Hepatocyte (in vitro differentiated cells): ENCODE data around the gene ASTN2. TPM values are rescaled to one million over a fixed set of nuclear protein-coding genes. Genes with fewer than 3 reads are reported as not detected.

ENCODE experiments used
- DNase-seq: peaks from one replicate; pipeline ENCODE4 v3.0.0-alpha.2; 2016; ENCODE audit warnings: low spot score
- H2AFZ ChIP-seq: fragments of 200-600 bp; sonication (generic); 2 replicates; pipeline ENCODE4 v1.6.0; 2016; ENCODE audit warnings: antibody characterized with exemption, mild to moderate bottlenecking
- H3K27ac ChIP-seq: fragments of 200-600 bp; sonication (generic); 2 replicates; pipeline ENCODE4 v1.5.1; 2016; ENCODE audit warnings: mild to moderate bottlenecking
- H3K27me3 ChIP-seq: fragments of 200-600 bp; sonication (generic); 2 replicates; pipeline ENCODE4 v1.6.1; 2016
- H3K36me3 ChIP-seq: fragments of 200-600 bp; sonication (generic); replicated peaks from 2 replicates; pipeline ENCODE4 v1.5.1; 2016; ENCODE audit warnings: low read depth; ENCODE audit not compliant: insufficient read depth
- H3K4me1 ChIP-seq: fragments of 200-600 bp; sonication (generic); 2 replicates; pipeline ENCODE4 v1.5.1; 2016; ENCODE audit warnings: mild to moderate bottlenecking, moderate library complexity; ENCODE audit not compliant: insufficient read depth
- H3K4me2 ChIP-seq: fragments of 200-600 bp; sonication (generic); 2 replicates; pipeline ENCODE4 v1.6.0; 2016
- H3K4me3 ChIP-seq: fragments of 200-600 bp; sonication (generic); 2 replicates; pipeline ENCODE4 v1.5.1; 2016; ENCODE audit warnings: mild to moderate bottlenecking
- H3K79me2 ChIP-seq: fragments of 200-600 bp; sonication (generic); 2 replicates; pipeline ENCODE4 v1.6.0; 2017; ENCODE audit warnings: mild to moderate bottlenecking
- H3K9me2 ChIP-seq: fragments of 200-600 bp; sonication (generic); replicated peaks from 2 replicates; pipeline ENCODE4 v1.6.0; 2017; ENCODE audit warnings: mild to moderate bottlenecking; ENCODE audit not compliant: insufficient read depth
- H3K9me3 ChIP-seq: fragments of 200-600 bp; sonication (generic); 2 replicates; pipeline ENCODE4 v1.5.1; 2016; ENCODE audit warnings: low read depth, mild to moderate bottlenecking
- H4K20me1 ChIP-seq: fragments of 200-600 bp; sonication (generic); 2 replicates; pipeline ENCODE4 v1.6.0; 2016; ENCODE audit warnings: mild to moderate bottlenecking; ENCODE audit not compliant: insufficient read depth, poor library complexity, severe bottlenecking
- EZH2 ChIP-seq: fragments of 200-600 bp; sonication (generic); IDR thresholded peaks from 2 replicates; pipeline ENCODE4 v1.6.1; 2016; ENCODE audit warnings: antibody characterized with exemption, mild to moderate bottlenecking, borderline replicate concordance
- EZH2phosphoT487 ChIP-seq: fragments of 200-600 bp; sonication (generic); IDR thresholded peaks from one replicate; pipeline ENCODE4 v1.6.1; 2018; ENCODE audit warnings: antibody characterized with exemption, mild to moderate bottlenecking, low read depth, moderate library complexity; ENCODE audit not compliant: unreplicated experiment, severe bottlenecking
- WGBS: methylation state at CpG from one replicate; pipeline ENCODE4 v1.1.6; 2016; ENCODE audit warnings: low lambda C conversion rate; ENCODE audit errors: missing lambda C conversion rate; 5-methylcytosine and 5-hydroxymethylcytosine counted together
- polyA plus RNA-seq: library from polyadenylated mRNA; unstranded; fragments of >200 nt; fragmentation: Nextera tagmentation; extraction: Ambion mirVana; gene quantifications from 2 replicates; pipeline ENCODE4 v1.2.1, GENCODE V29; 2016
- total RNA-seq: library from RNA; depleted of rRNA; stranded (reverse); fragments of >200 nt; gene quantifications from 2 replicates; pipeline ENCODE4 v1.2.3, GENCODE V29; 2014
- TF ChIP-seq, protein P1 (sequence below): fragments of 200-600 bp; sonication (generic); IDR thresholded peaks from 2 replicates; pipeline ENCODE4 v1.5.1; 2016; ENCODE audit warnings: antibody characterized with exemption, mild to moderate bottlenecking; ENCODE audit not compliant: poor library complexity

The ASTN2 gene
- total and polyA plus RNA-seq, 2 experiments from 2014 or later: 6.4 to 8.4 TPM

DNA sequence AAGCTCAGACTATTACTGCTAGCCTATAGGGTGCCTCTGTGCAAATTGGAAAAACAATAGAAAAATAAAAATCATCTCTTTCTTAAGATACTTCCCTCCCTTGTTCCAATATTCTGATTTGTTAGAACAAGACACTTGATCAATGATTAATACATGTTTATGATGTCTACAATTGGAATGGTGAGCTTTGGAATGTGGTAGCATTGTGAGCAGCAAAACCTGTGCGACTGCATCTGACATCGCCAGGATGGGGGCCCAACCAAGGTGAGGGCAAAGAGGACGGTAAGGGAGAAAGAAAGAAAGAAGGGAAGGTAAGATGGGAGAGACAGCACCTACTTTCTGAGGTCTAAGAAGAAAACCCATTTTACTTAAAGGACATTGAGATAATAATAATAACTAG, 910.8 kb downstream of the ASTN2 start:
- Histone ChIP-seq H3K27ac (no peak overlapping the region), H3K9me2 (no peaks in the 10 kb centered on the region), H3K27me3 (no peaks in the 10 kb centered on the region), H4K20me1 (no peaks in the 10 kb centered on the region), H3K9me3 (no peaks in the 10 kb centered on the region), H3K4me2 (no peak overlapping the region), H3K4me1 (peaks cover 3% of the 10 kb centered on the region), H3K79me2 (no peaks in the 10 kb centered on the region), H3K36me3 (no peaks in the 10 kb centered on the region), H3K4me3 (no peak overlapping the region), H2AFZ (no peak overlapping the region)
- 63% methylated on average over 3 of the region's 3 CpGs for WGBS
- TF ChIP-seq EZH2phosphoT487 (no peak), EZH2 (no peak)
- TF ChIP-seq, protein P1, sequence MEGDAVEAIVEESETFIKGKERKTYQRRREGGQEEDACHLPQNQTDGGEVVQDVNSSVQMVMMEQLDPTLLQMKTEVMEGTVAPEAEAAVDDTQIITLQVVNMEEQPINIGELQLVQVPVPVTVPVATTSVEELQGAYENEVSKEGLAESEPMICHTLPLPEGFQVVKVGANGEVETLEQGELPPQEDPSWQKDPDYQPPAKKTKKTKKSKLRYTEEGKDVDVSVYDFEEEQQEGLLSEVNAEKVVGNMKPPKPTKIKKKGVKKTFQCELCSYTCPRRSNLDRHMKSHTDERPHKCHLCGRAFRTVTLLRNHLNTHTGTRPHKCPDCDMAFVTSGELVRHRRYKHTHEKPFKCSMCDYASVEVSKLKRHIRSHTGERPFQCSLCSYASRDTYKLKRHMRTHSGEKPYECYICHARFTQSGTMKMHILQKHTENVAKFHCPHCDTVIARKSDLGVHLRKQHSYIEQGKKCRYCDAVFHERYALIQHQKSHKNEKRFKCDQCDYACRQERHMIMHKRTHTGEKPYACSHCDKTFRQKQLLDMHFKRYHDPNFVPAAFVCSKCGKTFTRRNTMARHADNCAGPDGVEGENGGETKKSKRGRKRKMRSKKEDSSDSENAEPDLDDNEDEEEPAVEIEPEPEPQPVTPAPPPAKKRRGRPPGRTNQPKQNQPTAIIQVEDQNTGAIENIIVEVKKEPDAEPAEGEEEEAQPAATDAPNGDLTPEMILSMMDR: no peak
- peak; percentile 24 for DNase-seq

DNA sequence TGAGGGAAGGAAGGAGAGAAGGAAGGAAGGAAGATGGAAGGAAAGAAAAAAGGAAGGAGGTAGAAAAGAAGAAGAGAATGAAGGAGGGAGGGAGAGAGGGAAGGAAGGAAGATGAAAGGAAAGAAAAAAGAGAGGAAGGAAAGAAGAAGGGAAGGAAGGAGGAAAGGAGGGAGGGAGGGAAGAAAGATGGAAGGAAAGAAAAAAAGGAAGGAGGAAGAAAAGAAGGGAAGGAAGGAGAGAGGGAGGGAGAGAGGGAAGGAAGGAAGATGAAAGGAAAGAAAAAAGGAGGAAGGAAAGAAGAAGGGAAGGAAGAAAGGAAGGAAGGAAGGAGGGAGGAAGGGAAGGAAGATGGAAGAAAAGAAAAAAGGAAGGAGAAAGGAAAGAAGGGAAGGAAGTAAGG, 912.1 kb downstream of the ASTN2 start:
- Histone ChIP-seq H3K9me2 (no peaks in the 10 kb centered on the region), H3K4me1 (peaks cover 3% of the 10 kb centered on the region), H3K27ac (no peak overlapping the region), H3K4me3 (no peak overlapping the region), H4K20me1 (no peaks in the 10 kb centered on the region), H2AFZ (no peak overlapping the region), H3K27me3 (no peaks in the 10 kb centered on the region), H3K9me3 (no peaks in the 10 kb centered on the region), H3K36me3 (no peaks in the 10 kb centered on the region), H3K4me2 (no peak overlapping the region), H3K79me2 (no peaks in the 10 kb centered on the region)
- no peak for DNase-seq
- TF ChIP-seq, protein P1: no peak
- no peak for TF ChIP-seq EZH2phosphoT487
- no peak for TF ChIP-seq EZH2

DNA sequence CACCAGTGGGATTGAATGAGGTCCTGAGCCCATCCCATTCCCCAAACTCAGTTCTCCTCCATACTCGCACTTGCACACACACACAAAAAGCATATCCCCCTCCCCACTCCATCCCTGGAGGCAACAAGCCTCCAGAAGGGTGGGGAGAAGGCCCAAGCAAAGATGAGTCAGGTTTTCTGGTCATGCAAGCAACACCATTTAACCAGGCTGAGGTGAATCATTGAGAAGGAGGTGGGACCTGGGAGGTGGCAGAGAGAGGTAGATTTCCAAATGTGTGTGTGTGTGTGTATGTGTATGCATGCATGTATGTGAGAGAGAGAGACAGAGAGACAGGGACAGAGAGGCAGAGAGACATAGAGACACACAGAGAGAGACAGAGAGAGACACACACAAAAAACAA, 913.0 kb downstream of the ASTN2 start:
- peaks cover 3% of the 10 kb centered on the region for H3K4me1 ChIP-seq
- H3K79me2 ChIP-seq: no peaks in the 10 kb centered on the region
- H3K9me3 ChIP-seq: no peaks in the 10 kb centered on the region
- H3K27me3 ChIP-seq: no peaks in the 10 kb centered on the region
- no peak for DNase-seq
- 85% methylated on average over 1 of the region's 1 CpG for WGBS
- H3K4me2 ChIP-seq: no peak overlapping the region
- H4K20me1 ChIP-seq: no peaks in the 10 kb centered on the region
- no peak for TF ChIP-seq EZH2phosphoT487
- no peak for TF ChIP-seq EZH2
- TF ChIP-seq, protein P1: no peak
- H3K27ac ChIP-seq: no peak overlapping the region
- no peaks in the 10 kb centered on the region for H3K36me3 ChIP-seq
- no peaks in the 10 kb centered on the region for H3K9me2 ChIP-seq
- H3K4me3 ChIP-seq: no peak overlapping the region
- H2AFZ ChIP-seq: no peak overlapping the region
